IMR-90 (cell line): ENCODE results near the gene TMEM130.

Experiments
- BHLHE40 ChIP-seq: fragments of 150-350 bp; IDR thresholded peaks from 2 replicates; pipeline ENCODE4 v1.6.1; 2016; ENCODE audit warnings: mild to moderate bottlenecking, low read depth, low read length
- CHD1 ChIP-seq: IDR thresholded peaks from 2 replicates; pipeline ENCODE4 v1.6.1; 2012; ENCODE audit warnings: low read depth, low read length, improper control_type of control experiment
- MAZ ChIP-seq: IDR thresholded peaks from 2 replicates; pipeline ENCODE4 v1.6.1; 2012; ENCODE audit warnings: low read depth, mild to moderate bottlenecking, low read length, improper control_type of control experiment, moderate library complexity, borderline replicate concordance
- MXI1 ChIP-seq: IDR thresholded peaks from 2 replicates; pipeline ENCODE4 v1.6.1; 2012; ENCODE audit warnings: low read depth, mild to moderate bottlenecking, low read length, moderate library complexity, borderline replicate concordance
- POLR2A ChIP-seq: IDR thresholded peaks from 2 replicates; pipeline ENCODE4 v1.6.1; 2012; ENCODE audit warnings: mild to moderate bottlenecking, low read depth, low read length
- RAD21 ChIP-seq: IDR thresholded peaks from 2 replicates; pipeline ENCODE4 v1.6.1; 2012; ENCODE audit warnings: low read length, improper control_type of control experiment
- RCOR1 ChIP-seq: IDR thresholded peaks from 2 replicates; pipeline ENCODE4 v1.6.1; 2012; ENCODE audit warnings: mild to moderate bottlenecking, low read length, improper control_type of control experiment; ENCODE audit not compliant: insufficient replicate concordance
- TF ChIP-seq, protein P1 (sequence below): conservative IDR thresholded peaks from 2 replicates; pipeline ENCODE4 v1.5.1; 2012; ENCODE audit warnings: mild to moderate bottlenecking, low read depth, low read length, improper control_type of control experiment

- TF ChIP-seq BHLHE40 (no peak), MXI1 (no peak), RAD21 (no peak), POLR2A (no peak), RCOR1 (no peak), CHD1 (no peak), MAZ (no peak)
- TF ChIP-seq, protein P1, sequence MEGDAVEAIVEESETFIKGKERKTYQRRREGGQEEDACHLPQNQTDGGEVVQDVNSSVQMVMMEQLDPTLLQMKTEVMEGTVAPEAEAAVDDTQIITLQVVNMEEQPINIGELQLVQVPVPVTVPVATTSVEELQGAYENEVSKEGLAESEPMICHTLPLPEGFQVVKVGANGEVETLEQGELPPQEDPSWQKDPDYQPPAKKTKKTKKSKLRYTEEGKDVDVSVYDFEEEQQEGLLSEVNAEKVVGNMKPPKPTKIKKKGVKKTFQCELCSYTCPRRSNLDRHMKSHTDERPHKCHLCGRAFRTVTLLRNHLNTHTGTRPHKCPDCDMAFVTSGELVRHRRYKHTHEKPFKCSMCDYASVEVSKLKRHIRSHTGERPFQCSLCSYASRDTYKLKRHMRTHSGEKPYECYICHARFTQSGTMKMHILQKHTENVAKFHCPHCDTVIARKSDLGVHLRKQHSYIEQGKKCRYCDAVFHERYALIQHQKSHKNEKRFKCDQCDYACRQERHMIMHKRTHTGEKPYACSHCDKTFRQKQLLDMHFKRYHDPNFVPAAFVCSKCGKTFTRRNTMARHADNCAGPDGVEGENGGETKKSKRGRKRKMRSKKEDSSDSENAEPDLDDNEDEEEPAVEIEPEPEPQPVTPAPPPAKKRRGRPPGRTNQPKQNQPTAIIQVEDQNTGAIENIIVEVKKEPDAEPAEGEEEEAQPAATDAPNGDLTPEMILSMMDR, result no peak
These were observed 53.6 kb downstream of the TMEM130 start for GRCh38 chr7:98816241-98816640.
